Aorta (tissue), 5 donors: ENCODE data around the gene VSTM4. TPM values are rescaled to one million over a fixed set of nuclear protein-coding genes. Genes with fewer than 3 reads are reported as not detected.
A peak's percentile ranks its signal among the peaks of the same experiment; 100 is the strongest.

ENCODE experiments used
- ATAC-seq: fragments of 200-7000 bp; cut with Tn5 transposase; one replicate; pipeline ENCODE4 v1.9.1; 2022; ENCODE audit warnings: moderate library complexity; ENCODE audit not compliant: low FRiP score
- DNase-seq, 2 donors: peaks; one replicate each; pipeline ENCODE4 v3.0.0-alpha.2; 2020
- H3K27ac ChIP-seq, 2 donors: one replicate each; pipeline ENCODE4 v1.5.1; 2013; ENCODE audit warnings: low read length in 2 of 2, mild to moderate bottlenecking in 2 of 2, moderate library complexity in 2 of 2, control low read depth in 1 of 2, inconsistent platforms in 1 of 2, low read depth in 1 of 2
- H3K27me3 ChIP-seq, 2 donors: one replicate each; pipeline ENCODE4 v1.6.1; 2013; ENCODE audit warnings: control low read depth in 1 of 2, low read length in 1 of 2, mild to moderate bottlenecking in 1 of 2, moderate library complexity in 1 of 2; ENCODE audit not compliant: insufficient read depth in 2 of 2, control insufficient read depth in 1 of 2
- H3K36me3 ChIP-seq, 2 donors: one replicate each; pipeline ENCODE4 v1.6.1; 2013; ENCODE audit warnings: control low read depth in 1 of 2, low read length in 1 of 2, mild to moderate bottlenecking in 1 of 2; ENCODE audit not compliant: insufficient read depth in 2 of 2, control insufficient read depth in 1 of 2
- H3K4me1 ChIP-seq, 2 donors: one replicate each; pipeline ENCODE4 v1.6.1; 2013; ENCODE audit warnings: low read length in 2 of 2, control low read depth in 1 of 2, mild to moderate bottlenecking in 1 of 2, moderate library complexity in 1 of 2; ENCODE audit not compliant: insufficient read depth in 2 of 2, control insufficient read depth in 1 of 2
- H3K4me3 ChIP-seq, 2 donors: one replicate each; pipeline ENCODE4 v1.5.1; 2013; ENCODE audit warnings: low read length in 2 of 2, control low read depth in 1 of 2, mild to moderate bottlenecking in 1 of 2
- H3K9me3 ChIP-seq: one replicate; pipeline ENCODE4 v1.6.1; 2013; ENCODE audit warnings: mild to moderate bottlenecking, low read length; ENCODE audit not compliant: control insufficient read depth
- WGBS, 2 donors: extraction: QIAGEN DNeasy Blood & Tissue Kit; methylation state at CpG; one replicate each; pipeline ENCODE4 v1.1.7; 2013; 5-methylcytosine and 5-hydroxymethylcytosine counted together
- intact Hi-C, 2 donors: fragments of 100-400 bp; cut with DNase I; formaldehyde crosslinking; loops; one replicate each; pipeline versions ENCODE4 v1.14.2 to v1.15.0; 2022
- polyA plus RNA-seq, 2 donors: library from polyadenylated mRNA; stranded (reverse); fragments of 200-250 nt; gene quantifications; one replicate each; pipeline ENCODE4 v1.2.3, GENCODE V29; 2013
- total RNA-seq, 2 donors: library from RNA; stranded (reverse); fragmentation: NEBNext Ultra II Directional; extraction: Animal tissue kit (Norgen Biotek cat#: 25700); gene quantifications; one replicate each; pipeline ENCODE4 v1.2.1, GENCODE V29; 2021
- donor health status: healthy with polysubstance abuse.
- donor health status: Bipolar disorder and iron deficiency.
- donor health status: DM: no; HTN: no; CAD: no.
- donor health status: DM: no; HTN: no; CAD: no.
- donor health status: DM: yes; HTN: yes; CAD: no.

The VSTM4 gene
- total and polyA plus RNA-seq, 4 donors = 8.0 to 34.2 (median 18.0) TPM

- intact Hi-C loops = loop anchor here in 1 of 2 donors (5.0 kb wide), 1 partner anchor 326 kb away; no protein-coding TSS in a partner anchor
- Histone ChIP-seq H3K9me3 (no peaks in the 10 kb centered on the region), H3K27ac (no peak overlapping the region), H3K4me1 (no peaks in the 10 kb centered on the region), H3K4me3 (no peak overlapping the region), H3K27me3 (no peaks in the 10 kb centered on the region), H3K36me3 (no peaks in the 10 kb centered on the region)
- DNase-seq (no peak), ATAC-seq (no peak)
- WGBS, 2 donors = 40 to 51% methylated on average over 5 of the region's 5 CpGs
These were observed 131.5 kb downstream of the VSTM4 start for GRCh38 chr10:48983648-48984351.

- 85 to 90% methylated on average over 5 of the region's 5 CpGs for WGBS, 2 donors
- no peaks in the 10 kb centered on the region for H3K9me3 ChIP-seq
- intact Hi-C loops = loop anchor here in 1 of 2 donors (5.0 kb wide), 1 partner anchor 325 kb away; no protein-coding TSS in a partner anchor
- ATAC-seq (no peak), DNase-seq (no peak)
- no peaks in the 10 kb centered on the region for H3K4me1 ChIP-seq
- H3K4me3 ChIP-seq = no peak overlapping the region
- no peak overlapping the region for H3K27ac ChIP-seq
- no peaks in the 10 kb centered on the region for H3K36me3 ChIP-seq
- H3K27me3 ChIP-seq = no peaks in the 10 kb centered on the region
These were observed 132.7 kb downstream of the VSTM4 start for GRCh38 chr10:48982584-48982983.

GRCh38 chr10:48981310-48981907, 133.9 kb downstream of the VSTM4 start:
- DNase-seq = peak; percentile 66 to 84
- WGBS, 2 donors = 35% methylated on average over 12 of the region's 12 CpGs
- H3K4me1 ChIP-seq = no peaks in the 10 kb centered on the region
- peak; percentile 75 for ATAC-seq
- intact Hi-C loops = loop anchor here (1.0 to 5.0 kb wide), 3 partner anchors 179 to 324 kb away; no protein-coding TSS in a partner anchor
- no peaks in the 10 kb centered on the region for H3K9me3 ChIP-seq
- no peaks in the 10 kb centered on the region for H3K27me3 ChIP-seq
- H3K4me3 ChIP-seq = no peak overlapping the region
- H3K27ac ChIP-seq = no peak overlapping the region
- no peaks in the 10 kb centered on the region for H3K36me3 ChIP-seq

DNA sequence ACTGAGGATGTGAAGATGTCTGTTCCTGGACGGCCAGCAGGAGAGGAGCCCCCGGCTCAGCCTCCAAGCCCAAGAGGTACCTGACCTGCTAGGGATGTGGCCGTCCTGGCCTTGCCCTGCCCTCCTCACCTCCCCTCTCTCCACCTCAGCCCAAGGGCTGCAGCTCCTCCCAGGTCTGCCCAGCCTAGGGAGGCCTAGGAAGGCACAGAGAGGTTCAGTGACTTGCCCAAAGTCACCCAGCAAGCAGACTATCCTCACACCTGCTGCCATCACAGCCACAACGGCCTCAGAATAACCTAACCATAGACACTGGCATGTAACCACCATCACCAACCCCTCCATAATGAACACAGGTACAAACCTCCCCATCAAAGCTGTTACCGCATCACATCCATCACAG, 137.0 kb downstream of the VSTM4 start:
- 90 to 93% methylated on average over 5 of the region's 5 CpGs for WGBS, 2 donors
- Histone ChIP-seq H3K9me3 (no peaks in the 10 kb centered on the region), H3K36me3 (no peaks in the 10 kb centered on the region), H3K4me3 (no peak overlapping the region), H3K27me3 (no peaks in the 10 kb centered on the region), H3K27ac (no peak overlapping the region), H3K4me1 (no peaks in the 10 kb centered on the region)
- ATAC-seq (no peak), DNase-seq (no peak)
- intact Hi-C loops = no loop called here

DNA sequence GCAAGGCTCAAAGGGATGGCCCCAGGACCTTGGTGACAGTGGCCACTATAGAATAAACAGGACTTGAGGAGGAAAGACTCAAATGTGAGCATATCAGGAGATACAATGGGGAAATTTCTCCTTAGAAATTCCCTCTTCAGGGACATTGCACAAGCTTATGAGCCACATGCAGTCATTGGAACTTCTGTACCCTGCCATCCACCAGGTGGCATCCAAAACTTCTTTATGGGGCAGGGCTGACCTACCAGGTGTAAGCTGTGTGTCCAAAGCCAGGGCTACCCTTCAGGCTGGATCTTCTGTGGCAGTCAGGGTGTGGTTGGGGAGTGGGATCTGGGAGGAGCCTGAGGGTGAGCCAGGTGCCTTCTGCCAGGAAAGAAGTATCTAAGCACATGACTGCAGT, 139.1 kb downstream of the VSTM4 start:
- intact Hi-C loops = no loop called here
- ATAC-seq (no peak), DNase-seq (no peak)
- H3K27ac ChIP-seq = no peak overlapping the region
- H3K4me1 ChIP-seq = no peaks in the 10 kb centered on the region
- no peaks in the 10 kb centered on the region for H3K9me3 ChIP-seq
- no peaks in the 10 kb centered on the region for H3K27me3 ChIP-seq
- no peak overlapping the region for H3K4me3 ChIP-seq
- no peaks in the 10 kb centered on the region for H3K36me3 ChIP-seq

GRCh38 chr10:48974510-48975156, 140.7 kb downstream of the VSTM4 start:
- Histone ChIP-seq H3K9me3 (no peaks in the 10 kb centered on the region), H3K4me1 (no peaks in the 10 kb centered on the region), H3K27ac (no peak overlapping the region), H3K4me3 (no peak overlapping the region), H3K27me3 (no peaks in the 10 kb centered on the region), H3K36me3 (no peaks in the 10 kb centered on the region)
- ATAC-seq (no peak), DNase-seq (no peak)
- WGBS, 2 donors = 91 to 96% methylated on average over 12 of the region's 12 CpGs
- intact Hi-C loops = no loop called here

DNA sequence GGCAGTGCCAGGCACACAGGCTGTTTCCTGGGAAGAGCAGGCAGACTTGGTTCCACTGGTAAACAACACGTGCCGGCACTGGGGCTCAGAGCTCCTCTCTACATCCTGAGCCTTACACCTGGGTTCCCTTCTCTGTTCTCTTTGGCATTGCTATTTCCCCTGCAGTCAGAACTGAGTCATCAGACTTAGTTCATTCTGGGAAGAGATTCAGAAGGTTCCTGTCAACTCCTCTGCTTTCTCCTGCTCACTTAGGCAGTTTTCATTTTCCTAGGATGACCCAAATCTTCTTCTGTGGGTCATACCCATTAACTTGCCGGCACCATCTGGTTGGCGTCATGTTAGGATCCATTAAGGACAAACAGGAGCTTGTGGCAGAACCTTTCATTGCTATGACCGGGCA, 142.3 kb downstream of the VSTM4 start:
- Histone ChIP-seq H3K4me1 (no peaks in the 10 kb centered on the region), H3K4me3 (no peak overlapping the region), H3K27me3 (no peaks in the 10 kb centered on the region), H3K9me3 (no peaks in the 10 kb centered on the region), H3K36me3 (no peaks in the 10 kb centered on the region), H3K27ac (no peak overlapping the region)
- WGBS, 2 donors = 68 to 69% methylated on average over 5 of the region's 5 CpGs
- ATAC-seq (no peak), DNase-seq (no peak)
- intact Hi-C loops = no loop called here

GRCh38 chr10:48970654-48971053, 144.7 kb downstream of the VSTM4 start:
- no peak for ATAC-seq
- intact Hi-C loops = no loop called here
- Histone ChIP-seq H3K27ac (no peak overlapping the region), H3K4me3 (no peak overlapping the region), H3K27me3 (no peaks in the 10 kb centered on the region), H3K4me1 (no peaks in the 10 kb centered on the region), H3K9me3 (no peaks in the 10 kb centered on the region), H3K36me3 (no peaks in the 10 kb centered on the region)
- no peak for DNase-seq
- WGBS, 2 donors = 84 to 88% methylated on average over 4 of the region's 4 CpGs

DNA sequence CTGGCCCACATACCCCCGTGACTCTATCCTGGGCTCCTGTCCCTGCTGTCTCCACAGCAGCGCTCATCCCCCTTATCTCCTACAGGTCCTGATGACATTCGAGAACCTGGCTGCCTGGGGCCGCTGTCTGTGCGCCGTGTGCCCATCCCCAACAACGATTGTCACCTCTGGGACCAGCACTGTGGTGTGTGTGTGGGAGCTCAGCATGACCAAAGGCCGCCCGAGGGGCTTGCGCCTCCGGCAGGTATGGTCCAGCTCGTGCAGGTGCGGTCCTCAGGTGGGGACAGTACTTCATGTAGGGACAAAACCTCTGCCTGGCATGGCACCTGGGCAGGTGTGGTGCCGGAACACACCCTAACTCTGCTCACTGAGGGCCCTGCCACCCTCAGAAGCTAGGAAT, 145.3 kb downstream of the VSTM4 start:
- 95 to 96% methylated on average over 14 of the region's 14 CpGs for WGBS, 2 donors
- Histone ChIP-seq H3K27me3 (no peaks in the 10 kb centered on the region), H3K4me1 (no peaks in the 10 kb centered on the region), H3K27ac (no peak overlapping the region), H3K4me3 (no peak overlapping the region), H3K9me3 (no peaks in the 10 kb centered on the region), H3K36me3 (no peaks in the 10 kb centered on the region)
- no peak for ATAC-seq
- intact Hi-C loops = no loop called here
- DNase-seq = no peak
